GM19372 (cell line): ENCODE results near the gene SOCS4.
"Not testable (repeated sequence)": the region's sequence is repeated elsewhere in the genome, so short reads cannot be mapped to it uniquely, and the experiment has no call there.

Experiments used
- ATAC-seq: cut with Tn5 transposase; IDR thresholded peaks from one replicate; pipeline ENCODE4 v1.9.1; 2021; ENCODE audit warnings: mild to moderate bottlenecking, low read depth, moderate library complexity; ENCODE audit not compliant: unreplicated experiment

SOCS4 gene

DNA sequence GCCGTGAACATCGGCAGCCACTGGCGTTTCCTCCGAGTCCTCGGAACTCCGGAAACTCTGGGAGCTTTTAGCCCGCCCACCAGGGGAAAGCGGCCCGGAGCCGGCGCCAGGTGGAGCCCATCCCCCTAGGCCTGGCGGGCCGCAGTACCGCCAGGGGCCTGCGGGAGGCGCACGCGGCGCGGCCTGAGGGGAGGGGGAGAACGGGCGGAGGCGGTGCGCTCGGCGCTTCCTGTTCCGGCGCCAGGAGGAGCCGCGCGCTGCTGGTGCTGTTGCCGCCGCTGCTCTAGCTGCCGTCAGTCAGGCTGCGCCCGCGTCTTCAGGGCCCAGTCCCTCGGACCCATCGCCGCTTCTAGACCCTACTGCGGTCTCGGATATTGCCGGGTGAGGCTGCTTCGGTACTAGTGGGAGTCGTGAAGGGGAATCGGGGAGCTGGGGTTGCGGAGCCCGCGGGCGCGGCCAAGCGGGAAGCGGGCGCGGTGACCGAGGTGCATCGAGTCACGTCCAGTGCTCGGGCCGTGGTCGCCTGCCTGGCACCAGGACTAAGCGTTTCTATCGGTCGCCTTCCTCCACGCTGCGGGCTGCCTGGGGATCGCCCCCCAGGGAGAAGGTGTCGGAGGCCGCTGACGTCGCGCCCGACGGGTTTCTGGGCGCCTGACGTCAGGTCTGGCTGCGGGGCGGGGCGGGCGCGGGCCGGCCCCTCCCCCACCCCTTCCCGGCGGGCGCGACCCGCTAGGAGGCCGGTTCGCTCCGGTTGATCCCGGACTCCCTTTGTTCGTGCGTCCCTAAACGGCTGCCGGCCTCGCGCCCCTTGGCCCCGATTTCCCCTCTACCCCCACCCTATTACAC, 24.6 kb downstream of the SOCS4 start, which contains the start of gene MAPK1IP1L:
Gene MAPK1IP1L, plus strand, starts transcription at position 225 of the 846 bp plus-strand sequence. CDS start 10,037 bp downstream, outside the sequence.
- peak; percentile 88 for ATAC-seq

GRCh38 chr14:55052269-55052930, 25.4 kb downstream of the SOCS4 start:
- ATAC-seq: no peak

DNA sequence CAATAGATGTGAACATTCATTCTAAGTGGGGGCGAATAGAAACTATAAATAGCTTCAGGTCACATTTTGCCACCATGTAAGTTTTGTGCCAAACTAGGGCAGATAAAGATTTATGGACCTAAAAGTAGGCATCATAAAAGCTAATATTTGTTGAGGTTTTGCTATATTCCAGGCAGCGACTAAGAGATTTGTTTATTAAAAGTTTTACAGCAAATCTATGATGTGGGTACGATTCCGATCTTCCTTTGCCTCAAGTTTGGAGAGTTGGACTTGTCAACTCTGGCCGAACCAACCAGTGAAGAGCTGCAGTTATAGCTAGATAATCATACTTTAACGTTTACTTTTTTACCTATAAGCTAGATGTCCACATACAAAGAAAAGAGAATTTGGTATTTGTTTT, 26.0 kb downstream of the SOCS4 start:
- no peak for ATAC-seq

GRCh38 chr14:55053500-55053899, 26.5 kb downstream of the SOCS4 start:
- ATAC-seq: no peak

DNA sequence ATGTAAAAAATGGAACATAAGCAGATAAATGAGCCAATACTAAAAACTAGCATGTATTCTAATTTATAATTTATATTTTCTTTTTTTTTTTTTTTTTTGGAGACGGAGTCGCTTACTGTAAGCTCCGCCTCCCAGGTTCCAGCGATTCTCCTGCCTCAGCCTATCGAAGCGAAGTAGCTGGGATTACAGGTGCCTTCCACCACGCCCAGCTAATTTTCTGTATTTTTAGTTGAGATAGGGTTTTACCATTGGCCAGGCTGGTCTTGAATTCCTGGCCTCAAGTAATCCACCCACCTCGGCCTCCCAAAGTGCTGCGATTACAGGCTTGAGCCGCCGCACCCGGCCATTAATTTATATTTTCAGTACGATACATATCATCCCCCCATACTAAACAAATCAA, 27.1 kb downstream of the SOCS4 start:
- ATAC-seq: no peak

GRCh38 chr14:55057919-55058318, 30.9 kb downstream of the SOCS4 start:
- ATAC-seq: no peak

DNA sequence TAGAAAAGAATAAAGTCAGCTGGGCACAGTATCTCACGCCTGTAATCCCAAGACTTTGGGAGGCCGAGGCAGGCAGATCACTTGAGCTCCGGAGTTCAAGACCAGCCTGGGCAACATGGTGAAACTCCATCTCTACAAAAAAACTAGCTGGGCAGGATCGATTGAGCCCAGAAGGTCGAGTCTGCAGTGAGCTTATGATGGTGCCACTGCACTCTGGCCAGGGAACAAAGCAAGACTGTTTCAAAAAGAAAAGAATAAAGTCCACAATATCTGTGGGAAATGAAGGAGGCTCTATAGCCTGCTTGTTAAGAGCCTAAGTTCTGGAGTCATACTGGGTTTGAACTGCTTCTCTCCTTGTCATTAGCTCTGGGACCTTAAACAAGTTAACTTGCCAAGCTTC, 32.3 kb downstream of the SOCS4 start:
- no peak for ATAC-seq

GRCh38 chr14:55062517-55063351, 35.7 kb downstream of the SOCS4 start:
- ATAC-seq: no peak

- not testable (repeated sequence) for ATAC-seq
Measured at GRCh38 chr14:55064896-55065295, 37.9 kb downstream of the SOCS4 start.

DNA sequence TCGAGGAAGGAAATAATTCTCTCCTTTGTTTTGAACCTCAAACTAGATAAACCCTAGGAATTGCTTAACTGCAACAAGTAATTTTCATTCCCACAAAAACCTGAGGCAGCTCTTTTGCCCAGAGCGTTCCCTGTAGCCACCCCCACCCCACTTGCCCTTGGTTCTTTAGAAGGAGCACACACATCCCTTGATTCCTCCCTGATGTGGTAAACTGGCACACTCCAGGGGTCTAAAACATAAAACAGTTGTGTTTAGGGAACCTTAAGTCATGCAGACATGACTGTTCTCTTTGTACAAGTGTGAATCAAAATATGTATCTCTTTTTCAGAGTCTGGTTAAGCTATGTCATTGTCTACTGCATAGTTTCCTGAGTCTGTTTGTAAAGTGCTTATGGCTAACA, 38.4 kb downstream of the SOCS4 start:
- ATAC-seq: no peak

DNA sequence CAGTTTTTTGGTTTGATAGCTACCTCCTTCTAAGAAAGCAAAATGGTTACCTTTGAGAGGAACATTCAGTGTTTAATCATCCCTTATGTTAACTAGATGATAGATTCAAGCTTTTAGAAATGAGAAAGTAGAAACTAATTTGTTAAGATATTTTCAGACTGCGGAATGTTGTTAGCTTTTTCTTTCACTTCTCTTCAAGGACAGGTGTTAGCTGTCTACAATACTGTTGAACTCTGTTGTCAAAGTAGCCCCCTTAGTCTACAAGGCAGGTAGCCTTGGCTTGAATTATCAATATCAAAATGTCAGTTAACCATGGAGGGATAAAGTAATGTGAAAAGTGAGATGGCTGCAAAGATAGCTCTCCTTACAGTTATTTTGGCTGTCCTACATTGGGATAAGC, 39.2 kb downstream of the SOCS4 start:
- ATAC-seq: no peak

- ATAC-seq: no peak
Measured at GRCh38 chr14:55070981-55071411, 44.0 kb downstream of the SOCS4 start.

GRCh38 chr14:55071870-55072640, 45.0 kb downstream of the SOCS4 start:
- ATAC-seq: no peak

- no peak for ATAC-seq
Measured at GRCh38 chr14:55073856-55074255, 46.8 kb downstream of the SOCS4 start.

DNA sequence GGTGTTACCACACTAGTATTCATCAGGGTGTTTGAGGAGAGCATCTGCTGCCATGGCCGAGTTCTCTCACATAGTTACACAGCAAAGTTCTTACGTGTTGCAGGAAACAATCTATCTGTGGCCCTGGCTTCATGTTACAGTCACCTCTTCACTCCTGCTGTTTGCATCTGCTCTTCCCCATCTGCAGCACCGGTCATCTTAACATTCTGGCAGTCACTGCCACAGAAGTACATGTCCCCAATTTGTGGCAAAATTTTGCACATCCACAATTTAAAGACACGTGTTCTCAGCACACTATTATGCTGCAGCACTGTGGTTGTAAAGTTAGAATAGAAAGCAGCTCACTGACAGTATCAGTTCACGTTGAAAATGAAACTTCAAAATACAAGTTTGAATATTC, 47.6 kb downstream of the SOCS4 start:
- peak; percentile 42 for ATAC-seq

DNA sequence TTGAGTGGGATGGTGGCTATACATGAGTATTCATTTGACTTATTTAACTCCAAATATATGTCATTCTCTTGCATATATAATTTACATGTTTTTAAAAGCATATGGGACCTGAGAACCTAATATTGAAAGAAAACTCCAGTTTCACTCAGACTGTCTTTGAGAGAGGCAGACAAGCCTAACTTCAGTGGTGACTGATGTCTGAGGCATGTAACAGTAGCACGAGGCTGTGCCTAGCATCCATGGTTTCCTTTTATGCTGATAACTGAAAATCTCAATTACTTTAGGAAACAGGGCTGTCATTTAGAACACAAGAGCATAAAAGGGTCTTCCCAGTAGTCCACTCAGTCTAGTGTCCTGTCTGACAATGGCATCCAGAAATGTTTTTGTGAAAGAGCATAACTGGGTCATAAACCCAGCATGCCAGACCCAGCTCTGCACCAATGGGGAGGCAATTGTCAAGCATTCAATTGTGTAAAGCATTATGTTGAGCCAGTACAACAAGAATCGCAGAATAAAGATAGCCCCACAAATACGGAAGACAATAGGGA, 48.7 kb downstream of the SOCS4 start:
- no peak for ATAC-seq

- no peak for ATAC-seq
Measured at GRCh38 chr14:55077170-55078151, 50.4 kb downstream of the SOCS4 start.

GRCh38 chr14:55079961-55080360, 52.9 kb downstream of the SOCS4 start:
- not testable (repeated sequence) for ATAC-seq
